LNCaP clone FGC (cell line): ENCODE results near the gene CHRDL2.

Experiments
- DNase-seq: peaks from one replicate; pipeline ENCODE4 v3.0.0-alpha.2; 2011; ENCODE audit warnings: low read depth
- H3K4me3 ChIP-seq: 2 replicates; pipeline ENCODE4 v1.5.1; 2011; ENCODE audit warnings: mild to moderate bottlenecking, low read depth, low read length, control low read depth
- CTCF ChIP-seq: IDR thresholded peaks from 2 replicates; pipeline ENCODE4 v1.5.1; 2012; ENCODE audit warnings: mild to moderate bottlenecking; ENCODE audit not compliant: control insufficient read depth, insufficient read depth; ENCODE audit errors: extremely low read depth

CHRDL2 gene

GRCh38 chr11:74731301-74732094 is at the start of gene CHRDL2:
Gene CHRDL2 (minus strand): TSS chr11:74731426. CDS start chr11:74730888, 538 bp downstream.
- no peak within 1 kb of the TSS for H3K4me3 ChIP-seq
- no peak for TF ChIP-seq CTCF
- DNase-seq, result no peak

- DNase-seq, result no peak
- no peak overlapping the region for H3K4me3 ChIP-seq
- TF ChIP-seq CTCF, result no peak
Observed at GRCh38 chr11:74780248-74781005, 49.2 kb upstream of the CHRDL2 start.

- no peak for TF ChIP-seq CTCF
- no peak overlapping the region for H3K4me3 ChIP-seq
- DNase-seq, result no peak
Observed at GRCh38 chr11:74778581-74778980, 47.4 kb upstream of the CHRDL2 start.

GRCh38 chr11:74777877-74778276 is 46.7 kb upstream of the CHRDL2 start:
- H3K4me3 ChIP-seq, result no peak overlapping the region
- no peak for TF ChIP-seq CTCF
- DNase-seq, result no peak

- TF ChIP-seq CTCF, result no peak
- no peak overlapping the region for H3K4me3 ChIP-seq
- DNase-seq, result no peak
Observed at GRCh38 chr11:74777038-74777437, 45.8 kb upstream of the CHRDL2 start.

GRCh38 chr11:74776546-74776945 is 45.3 kb upstream of the CHRDL2 start:
- no peak overlapping the region for H3K4me3 ChIP-seq
- no peak for TF ChIP-seq CTCF
- DNase-seq, result no peak
